HG02840 (cell line): Measurements from ENCODE around the gene WDR82.

ENCODE experiments used
- ATAC-seq: cut with Tn5 transposase; IDR thresholded peaks from one replicate; pipeline ENCODE4 v1.9.1; 2021; ENCODE audit warnings: mild to moderate bottlenecking, moderate library complexity, moderate number of reproducible peaks; ENCODE audit not compliant: unreplicated experiment, low FRiP score

Gene WDR82

DNA sequence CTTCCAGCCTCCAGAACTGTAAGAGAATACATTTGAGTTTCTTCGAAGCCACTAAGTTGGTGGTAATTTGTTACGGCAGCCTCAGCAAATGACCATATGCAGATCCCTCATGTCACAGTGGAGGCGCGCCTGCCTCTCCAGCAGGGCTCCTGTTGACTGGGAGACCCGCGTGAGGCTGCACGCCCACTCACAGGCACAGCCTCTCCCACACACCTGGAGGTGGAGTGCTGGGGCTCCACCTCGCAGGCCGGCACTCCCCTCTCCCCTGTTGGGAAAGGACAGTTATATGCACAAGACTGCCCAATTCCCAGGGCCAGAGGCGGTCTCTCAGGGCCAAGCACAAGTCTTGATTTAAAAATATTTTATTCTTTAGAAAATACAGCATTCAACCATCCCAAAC lies 50.2 kb downstream of the WDR82 start:
- ATAC-seq = no peak

DNA sequence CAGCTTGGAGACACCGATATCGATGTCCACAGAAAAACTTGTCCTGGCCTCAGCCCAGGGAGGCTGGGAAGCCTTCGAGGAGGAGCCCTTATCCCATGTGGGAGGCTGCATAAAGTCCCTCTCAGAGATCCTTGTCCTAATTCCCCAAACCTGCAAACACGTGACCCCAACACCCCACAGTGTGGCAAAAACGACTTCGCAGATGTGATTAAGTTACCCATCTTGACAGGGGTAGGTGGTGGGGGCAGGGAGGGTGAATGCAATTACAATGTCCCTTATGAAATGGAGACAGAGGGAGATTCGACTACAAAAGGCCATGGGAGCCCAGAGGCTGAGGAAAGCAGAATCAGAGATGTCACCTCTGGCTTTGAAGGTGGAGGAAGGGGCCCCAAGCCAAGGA lies 50.7 kb downstream of the WDR82 start:
- no peak for ATAC-seq

DNA sequence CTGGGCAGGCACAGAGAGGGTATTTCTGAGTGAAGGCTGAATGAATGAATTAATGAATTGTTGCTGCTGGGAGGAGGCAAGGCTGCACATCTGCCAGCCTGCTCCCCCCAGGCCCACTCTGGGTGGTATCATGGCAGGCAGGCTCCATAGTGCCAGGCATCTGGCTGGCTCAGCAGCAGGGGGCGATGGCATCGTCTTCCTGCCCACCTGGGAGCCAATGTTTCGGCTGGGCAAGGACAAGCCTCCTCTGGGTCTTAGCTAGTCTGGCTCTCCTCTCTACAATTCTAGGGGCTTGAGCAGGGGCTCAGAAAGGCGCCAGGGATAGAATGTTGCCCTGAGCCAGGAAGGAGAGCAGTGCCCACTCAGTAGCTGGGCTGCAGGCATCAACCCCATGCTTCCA lies 51.3 kb downstream of the WDR82 start:
- ATAC-seq = no peak

DNA sequence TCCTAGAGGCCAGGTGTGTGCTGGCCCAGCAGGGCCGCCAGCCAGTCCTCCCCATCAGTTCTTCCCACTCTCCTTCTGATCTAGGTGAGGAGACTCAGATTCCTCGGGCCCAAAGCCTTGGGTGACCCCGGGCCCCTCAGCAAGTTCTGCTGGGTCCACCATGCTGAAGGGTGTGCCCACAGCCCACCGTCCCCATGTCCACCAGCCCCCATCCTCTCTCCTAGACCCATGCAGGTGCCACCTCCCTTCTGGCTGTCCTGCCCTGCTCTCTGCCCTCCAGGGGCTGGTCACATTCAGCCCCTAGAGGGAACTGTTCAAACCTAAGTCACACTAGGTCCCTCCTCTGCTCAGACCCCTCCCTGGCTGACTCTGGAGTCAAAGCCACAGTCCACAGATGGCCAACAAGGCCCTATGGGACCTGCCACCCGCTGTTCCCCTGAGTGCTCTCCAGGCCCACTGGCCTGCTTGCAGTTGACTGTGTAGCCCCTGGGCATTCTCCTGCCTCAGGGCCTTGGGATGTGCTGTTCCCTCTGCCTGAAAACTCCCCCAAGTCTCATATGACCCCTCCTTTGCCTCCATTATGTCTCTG lies 52.1 kb downstream of the WDR82 start:
- ATAC-seq = no peak

DNA sequence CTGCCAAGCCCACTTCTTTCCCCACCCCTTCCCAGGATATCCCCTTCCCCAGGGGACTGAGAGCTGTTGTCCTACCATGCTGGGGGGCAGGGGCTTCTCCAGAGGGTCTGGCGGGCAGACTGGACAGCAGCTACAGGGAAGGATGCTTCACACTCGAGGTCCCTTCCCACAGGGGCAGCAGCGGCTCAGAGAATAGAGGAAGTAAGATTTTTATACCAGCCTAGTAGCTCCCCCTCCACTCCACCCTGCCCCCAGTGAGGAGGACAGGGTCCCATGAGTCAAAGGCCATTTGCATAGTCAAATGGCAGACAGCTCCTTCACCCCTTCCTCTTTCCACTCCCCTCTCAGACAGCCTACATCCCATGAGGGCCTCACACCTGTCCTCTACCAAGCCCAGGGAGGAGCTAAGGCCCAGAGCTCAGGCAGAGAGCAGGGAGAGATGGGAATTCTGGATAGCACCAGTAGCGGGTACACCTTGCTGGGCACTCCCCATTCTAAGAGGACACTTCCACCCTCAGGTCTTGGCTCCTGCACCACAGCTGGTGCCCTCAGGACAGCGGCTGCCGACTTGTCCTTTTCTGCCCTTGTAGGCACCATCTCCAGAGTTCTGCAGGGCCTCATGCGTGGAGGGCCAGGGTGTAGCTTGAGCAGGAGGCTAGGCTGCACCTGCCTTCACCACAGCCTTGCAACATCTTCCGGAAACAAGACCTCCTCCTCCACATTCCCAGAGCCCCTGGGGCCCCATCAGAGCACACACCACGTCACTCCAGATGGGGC lies 52.8 kb downstream of the WDR82 start, which contains the start of gene TLR9:
TSS of gene TLR9 (minus strand) at position 194 of the 777 bp plus-strand sequence. CDS start at position 78, 116 bp downstream.
- ATAC-seq = peak; percentile 73

DNA sequence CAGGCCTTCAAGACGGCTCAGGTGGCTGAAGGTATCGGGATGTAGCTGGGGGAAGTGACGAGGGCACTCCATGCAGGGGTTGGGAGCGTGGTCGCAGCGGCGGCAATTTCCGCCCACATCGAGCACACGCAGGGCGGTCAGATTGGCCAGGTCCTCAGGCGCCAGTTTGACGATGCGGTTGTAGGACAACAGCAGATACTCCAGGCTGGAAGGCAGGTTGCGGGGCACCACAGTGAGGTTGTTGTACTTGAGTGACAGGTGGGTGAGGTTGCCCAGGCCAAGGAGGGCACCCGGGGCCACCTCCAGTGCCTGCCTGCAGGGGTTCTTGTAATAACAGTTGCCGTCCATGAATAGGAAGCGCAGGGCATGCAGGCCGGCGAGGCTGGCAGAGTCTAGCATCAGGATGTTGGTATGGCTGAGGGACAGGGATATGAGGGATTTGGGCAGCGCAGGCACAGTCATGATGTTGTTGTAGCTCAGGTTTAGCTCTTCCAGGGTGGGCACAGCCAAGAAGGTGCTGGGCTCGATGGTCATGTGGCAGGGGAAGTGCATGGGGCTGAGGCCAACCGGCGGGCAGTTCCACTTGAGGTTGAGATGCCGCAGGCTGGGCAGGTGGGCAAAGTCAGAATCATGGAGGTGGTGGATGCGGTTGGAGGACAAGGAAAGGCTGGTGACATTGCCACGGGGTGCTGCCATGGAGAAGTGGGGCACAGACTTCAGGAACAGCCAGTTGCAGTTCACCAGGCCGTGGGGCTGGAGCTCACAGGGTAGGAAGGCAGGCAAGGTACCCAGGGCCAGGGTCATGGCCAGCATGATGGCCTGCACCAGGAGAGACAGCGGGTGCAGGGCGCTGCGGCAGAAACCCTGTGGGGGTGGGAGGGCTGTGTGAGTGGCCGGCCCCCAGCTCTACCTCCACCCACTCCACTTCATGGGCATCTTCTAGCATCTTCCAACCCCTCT lies 54.7 kb downstream of the WDR82 start:
- no peak for ATAC-seq

DNA sequence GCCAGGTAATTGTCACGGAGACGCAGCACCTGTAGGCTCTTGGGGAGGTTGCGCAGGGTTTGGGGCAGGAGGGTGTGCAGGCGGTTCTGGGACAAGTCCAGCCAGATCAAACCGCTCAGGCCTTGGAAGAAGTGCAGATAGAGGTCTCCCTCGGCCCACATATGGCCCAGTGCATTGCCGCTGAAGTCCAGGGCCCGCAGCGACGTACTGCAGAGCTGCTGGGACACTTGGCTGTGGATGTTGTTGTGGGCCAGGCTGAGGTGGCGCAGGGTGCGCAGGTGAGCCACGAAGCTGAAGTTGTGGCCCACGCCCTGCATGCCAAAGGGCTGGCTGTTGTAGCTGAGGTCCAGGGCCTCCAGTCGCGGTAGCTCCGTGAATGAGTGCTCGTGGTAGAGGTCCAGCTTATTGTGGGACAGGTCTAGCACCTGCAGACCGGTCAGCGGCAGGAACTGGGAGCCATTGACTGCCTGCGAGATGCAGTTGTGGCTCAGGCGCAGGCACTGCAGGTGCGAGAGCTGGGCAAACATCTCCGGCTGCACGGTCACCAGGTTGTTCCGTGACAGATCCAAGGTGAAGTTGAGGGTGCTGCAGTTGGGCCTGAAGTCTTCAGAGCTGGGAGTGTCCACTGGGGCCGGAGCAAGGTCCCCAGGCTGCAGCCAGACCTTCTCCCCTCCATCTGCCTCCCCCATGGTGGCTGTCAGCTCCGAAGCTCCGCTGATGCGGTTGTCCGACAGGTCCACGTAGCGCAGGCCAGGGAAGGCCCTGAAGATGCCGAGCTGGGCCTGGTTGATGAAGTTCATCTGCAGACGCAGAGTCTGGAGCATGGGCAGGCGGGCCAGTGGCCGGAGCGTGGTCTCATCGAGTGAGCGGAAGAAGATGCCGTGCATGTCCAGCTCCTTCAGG lies 55.9 kb downstream of the WDR82 start:
- no peak for ATAC-seq

DNA sequence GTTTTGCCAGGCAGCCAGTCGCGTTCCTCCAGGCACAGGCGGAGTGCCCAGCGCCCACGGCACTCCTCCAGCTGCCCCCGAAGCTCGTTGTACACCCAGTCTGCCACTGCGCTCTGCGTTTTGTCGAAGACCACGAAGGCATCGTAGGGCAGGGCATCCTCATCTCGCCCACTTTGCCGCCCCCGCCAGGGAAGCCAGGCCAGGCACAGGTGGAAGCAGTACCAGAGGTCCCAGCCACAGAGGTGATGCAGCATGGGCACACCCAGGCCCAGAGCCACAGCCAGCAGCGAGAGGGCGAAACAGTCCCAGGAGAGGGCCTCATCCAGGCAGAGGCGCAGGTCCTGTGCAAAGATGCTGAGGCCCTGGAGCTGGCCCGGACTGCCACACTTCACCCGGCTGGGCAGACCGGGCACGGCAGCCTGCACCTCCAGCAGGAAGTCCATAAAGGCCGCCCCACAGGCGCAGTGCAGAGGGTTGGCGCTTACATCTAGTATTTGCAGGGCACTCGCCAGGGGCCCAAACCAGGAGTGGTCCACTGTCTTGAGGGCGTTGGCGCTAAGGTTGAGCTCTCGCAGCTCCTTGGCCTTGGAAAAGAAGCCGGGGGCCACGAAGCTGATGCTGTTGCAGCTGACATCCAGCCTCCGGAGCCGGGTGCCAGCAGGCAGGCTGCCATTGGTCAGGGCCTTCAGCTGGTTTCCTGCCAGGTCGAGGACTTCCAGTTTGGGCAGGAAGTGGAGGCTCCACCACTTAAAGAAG lies 56.7 kb downstream of the WDR82 start:
- no peak for ATAC-seq

DNA sequence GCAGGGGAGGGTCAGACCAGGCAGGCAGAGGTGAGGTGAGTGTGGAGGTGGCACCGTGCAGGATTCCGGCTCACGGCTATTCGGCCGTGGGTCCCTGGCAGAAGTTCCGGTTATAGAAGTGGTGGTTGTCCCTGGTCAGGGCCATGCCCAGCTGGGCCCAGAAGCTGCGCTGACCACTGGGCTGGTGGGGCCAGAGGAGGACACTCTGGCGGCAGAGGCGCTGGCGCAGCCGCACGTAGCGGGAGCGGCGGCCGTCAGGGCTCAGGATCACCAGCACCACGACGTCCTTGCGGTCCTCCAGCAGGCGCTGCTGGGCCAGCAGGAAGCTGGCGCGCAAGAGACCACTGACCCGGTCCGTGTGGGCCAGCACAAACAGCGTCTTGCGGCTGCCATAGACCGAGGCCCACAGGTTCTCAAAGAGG lies 57.3 kb downstream of the WDR82 start:
- ATAC-seq = no peak

DNA sequence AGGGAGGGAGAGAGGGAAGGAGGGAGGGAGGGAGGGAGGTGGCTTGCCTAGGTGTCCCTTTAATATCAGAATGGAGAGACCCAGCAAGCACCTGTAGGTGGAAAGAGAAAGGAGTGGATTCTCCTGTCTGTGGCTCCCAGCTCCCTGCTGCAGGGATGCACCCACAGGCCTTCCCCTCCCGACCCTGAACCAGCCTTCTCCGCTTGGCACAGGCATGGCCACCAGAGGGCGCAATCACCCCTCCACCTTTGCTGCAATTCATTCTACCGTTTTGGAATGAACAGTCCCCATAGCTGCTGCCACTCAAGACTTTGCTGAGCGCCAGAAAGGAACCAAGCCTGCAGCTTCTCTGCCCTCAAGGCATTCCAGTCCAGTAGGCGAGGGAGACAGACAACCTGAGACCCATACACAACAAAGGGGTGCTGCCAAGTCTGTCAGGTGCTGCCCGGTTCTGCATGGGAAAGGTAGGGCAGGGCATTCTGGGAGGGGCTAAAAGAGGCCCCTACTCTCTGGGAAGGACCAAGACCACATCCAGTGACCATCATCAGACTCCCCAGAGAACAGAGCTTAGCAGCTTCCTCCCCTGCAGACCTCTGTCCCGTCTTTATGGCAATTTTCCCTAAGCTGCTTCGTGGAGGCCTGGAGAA lies 57.9 kb downstream of the WDR82 start:
- no peak for ATAC-seq

DNA sequence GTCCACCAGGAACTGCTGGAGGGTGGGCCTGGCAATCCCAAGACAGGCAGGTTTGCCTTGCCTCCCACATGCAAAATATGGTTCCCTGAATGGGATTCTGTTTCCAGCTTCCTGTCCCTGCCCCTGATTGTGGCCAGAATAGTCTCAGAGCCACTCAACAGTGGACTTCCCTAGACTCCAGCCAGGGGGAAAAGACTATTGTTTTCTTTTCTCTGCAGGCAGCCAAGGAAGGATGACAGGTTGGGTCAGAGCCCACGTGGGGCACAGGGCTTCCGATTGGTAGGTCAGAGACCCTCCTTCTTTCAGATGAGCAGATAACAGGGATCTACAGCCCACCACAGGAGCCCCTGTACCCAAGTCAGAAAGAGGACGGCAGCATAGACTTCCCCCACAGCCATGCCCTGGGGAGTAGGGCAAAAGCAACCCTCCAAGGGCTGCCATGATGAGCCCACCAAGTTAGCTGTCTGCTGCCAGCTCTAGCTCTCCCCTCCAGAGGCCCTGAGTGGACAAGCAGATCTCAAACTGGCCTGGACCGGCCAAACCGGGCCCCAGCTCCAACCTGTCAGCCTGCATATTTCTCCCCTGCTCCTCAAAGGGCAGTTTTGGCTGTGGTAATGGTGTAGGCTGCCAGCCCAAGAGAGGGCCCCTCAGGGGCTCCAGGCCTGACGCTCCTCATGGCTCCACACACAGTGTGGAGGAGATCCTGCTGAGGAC lies 59.4 kb downstream of the WDR82 start:
- ATAC-seq = no peak

DNA sequence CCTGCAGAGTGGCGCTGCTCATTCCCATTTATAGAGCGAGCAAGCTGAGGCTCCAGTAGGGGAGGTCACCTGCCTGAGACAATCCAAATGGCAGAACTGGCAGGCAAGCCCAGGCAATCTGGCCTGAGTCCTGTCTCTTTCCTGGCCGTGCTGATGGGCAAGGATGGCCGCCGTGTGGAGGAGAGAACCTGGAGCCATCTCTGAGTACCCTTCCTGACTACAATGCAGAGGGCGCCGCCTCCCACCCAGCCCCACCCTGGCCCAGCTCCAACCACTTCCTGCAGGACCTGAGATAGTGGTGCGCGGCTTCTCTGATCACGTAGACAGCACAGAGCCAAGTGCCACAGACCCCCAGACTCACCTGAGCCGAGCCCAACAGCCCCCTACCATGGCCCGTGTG lies 60.0 kb downstream of the WDR82 start:
- ATAC-seq = no peak

DNA sequence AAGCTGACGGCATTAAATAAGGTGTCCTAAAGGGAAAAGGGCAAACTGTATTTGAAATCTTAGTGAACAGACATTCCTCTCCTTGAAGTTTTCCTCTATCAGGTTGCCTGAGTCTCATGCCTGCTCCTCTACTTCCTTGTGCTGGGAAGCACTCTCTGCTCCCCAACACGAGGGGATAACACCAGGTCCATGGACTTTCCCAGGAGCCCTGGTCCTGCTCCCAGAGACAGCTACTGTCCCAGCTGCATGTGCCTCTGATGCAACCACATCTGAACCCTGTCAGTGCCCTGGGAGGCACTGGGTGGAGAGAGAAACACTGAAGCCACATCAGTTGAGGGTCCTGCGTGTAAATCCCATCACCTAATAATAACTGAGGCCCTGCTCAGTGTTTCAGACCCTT lies 60.4 kb downstream of the WDR82 start:
- ATAC-seq = no peak

DNA sequence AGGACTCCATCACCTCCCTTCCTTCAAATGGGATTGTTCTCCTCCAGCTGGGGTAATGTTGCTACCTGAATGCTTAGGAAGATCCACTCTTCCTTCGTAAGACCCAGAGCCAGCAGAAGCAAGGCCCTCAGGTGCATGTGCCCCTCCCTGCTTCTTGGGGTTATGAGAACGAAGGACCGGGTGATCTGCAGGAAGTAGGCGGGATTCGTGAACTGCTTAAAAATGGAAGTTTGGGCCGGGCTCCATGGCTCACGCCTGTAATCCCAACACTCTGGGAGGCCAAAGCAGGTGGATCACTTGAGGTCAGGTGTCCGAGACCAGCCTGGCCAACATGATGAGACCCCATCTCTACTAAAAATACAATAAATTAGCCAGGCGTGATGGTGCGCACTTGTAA lies 61.0 kb downstream of the WDR82 start:
- ATAC-seq = no peak

DNA sequence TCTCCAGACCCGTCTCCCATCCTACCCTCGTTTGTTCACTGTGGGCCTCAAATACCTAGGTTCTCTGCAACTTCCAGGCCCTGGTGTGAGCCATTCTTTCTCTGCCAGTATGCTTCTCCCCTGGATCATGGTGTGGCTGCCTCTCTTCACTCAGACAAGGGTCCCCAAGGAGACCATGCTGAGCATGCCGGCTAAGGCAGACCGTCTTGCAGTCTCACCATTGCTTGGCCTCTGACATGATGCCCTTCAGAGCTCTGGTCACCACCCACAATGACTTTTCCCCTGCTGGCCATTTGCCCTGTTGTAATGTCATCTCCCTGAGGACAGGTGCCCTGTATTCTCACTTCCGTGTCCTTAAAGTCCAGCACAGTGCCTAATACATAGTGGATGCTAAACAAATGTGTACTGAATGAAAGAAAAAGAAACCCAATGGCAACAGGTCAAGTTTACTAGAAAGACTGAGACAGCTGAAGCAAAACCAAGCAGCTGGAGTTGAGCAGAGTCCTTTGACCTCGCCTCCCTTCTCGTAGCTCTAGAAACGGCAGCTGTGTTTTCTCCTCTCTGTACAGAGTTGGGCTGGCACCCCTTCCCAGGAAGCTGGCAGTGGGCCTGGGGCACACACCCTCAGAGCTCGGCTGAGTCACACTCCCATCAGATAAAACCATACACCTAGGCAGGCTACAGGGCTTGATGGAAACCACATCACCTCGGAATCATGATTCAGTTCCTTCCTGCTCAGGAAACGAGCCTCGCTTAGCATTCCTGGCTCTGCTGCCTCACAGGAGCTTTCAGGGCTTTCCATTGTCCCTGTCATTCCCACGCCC lies 61.7 kb downstream of the WDR82 start:
- no peak for ATAC-seq

DNA sequence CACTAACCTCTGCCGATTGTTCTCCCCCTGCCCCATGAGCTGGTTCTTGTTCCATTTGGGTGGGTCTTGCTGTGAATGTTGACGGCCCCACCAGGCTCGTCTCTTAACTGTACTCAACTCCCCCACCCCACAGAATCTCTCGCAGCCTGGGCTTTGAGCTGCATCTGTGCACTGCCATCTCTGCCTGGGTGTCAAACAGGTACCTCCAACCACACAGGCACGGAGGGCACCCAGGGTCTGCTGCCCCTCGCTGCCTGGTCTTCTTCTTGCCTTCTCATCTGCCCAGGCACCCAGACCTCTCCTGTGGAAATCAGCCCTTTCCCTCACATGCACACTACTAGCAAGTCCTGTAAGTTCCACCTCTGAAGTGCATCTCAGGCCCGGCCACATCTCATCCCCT lies 63.1 kb downstream of the WDR82 start:
- no peak for ATAC-seq

DNA sequence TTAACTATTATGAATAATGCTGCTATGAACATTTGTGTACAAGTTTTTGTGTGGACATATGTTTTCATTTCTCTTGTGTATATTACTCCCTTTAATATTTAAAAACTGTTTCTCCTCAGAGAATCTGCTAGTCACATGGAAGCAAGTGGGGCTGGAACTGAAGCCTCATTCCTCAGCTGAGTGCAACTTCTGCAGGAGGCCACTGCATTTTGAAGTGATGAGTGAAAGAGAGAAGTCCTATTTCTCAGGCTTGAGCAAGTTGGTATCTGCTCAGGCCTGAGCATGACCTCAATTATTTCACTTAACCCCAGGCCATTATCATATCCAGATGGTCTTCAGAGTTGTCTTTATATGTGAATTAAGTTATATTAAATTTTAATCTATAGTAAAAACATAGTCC lies 64.5 kb downstream of the WDR82 start:
- ATAC-seq = no peak
